ENCODE results near the gene PCBP3. TPM values are rescaled to one million over a fixed set of nuclear protein-coding genes. Genes with fewer than 3 reads are reported as not detected.

The PCBP3 gene
- total and polyA plus RNA-seq, 2 donors (not counting 3 experiments of a cell fraction or from before 2014, with no cell fraction given) = 0.06 to 1.1 TPM

DNA sequence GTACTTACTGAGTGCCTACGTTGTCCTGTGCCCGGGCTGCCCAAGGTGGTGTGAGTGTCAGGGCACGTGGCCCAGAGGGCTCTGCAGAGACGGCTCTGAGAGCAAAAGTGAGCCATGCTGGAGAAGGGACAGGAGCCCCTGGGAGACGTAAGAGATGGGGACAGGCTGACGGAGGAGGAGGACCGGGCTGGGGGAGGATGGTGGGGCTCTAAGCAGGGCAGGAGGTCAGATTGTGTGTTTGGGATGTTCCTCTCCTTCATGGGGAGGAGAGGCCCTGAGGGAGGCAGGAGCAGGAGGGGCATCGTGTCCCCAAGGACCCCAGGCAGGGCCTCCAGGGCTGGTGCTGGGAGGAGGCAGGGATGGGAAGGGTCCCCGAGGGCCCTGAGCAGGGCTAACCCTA, 158.9 kb downstream of the PCBP3 start:
- Histone ChIP-seq H3K4me2 (ENCODE audit: insufficient read depth, low read length) (no peak overlapping the region), H3K4me3 (replicated peaks in 1 of 3; ENCODE audit: insufficient read depth in 1 of 3, low read depth in 1 of 3, low read length in 3 of 3) (no peak overlapping the region), H3K9ac (replicated peaks; ENCODE audit: extremely low read depth, insufficient read depth, low read length) (no peak overlapping the region), H3K4me1 (ENCODE audit: control insufficient read depth, extremely low read depth, insufficient read depth, low read length) (no peaks in the 10 kb centered on the region), H4K20me1 (replicated peaks; ENCODE audit: control insufficient read depth, extremely low read depth, insufficient read depth, low read length) (no peaks in the 10 kb centered on the region), H2AFZ (ENCODE audit: low read depth, low read length) (no peak overlapping the region), H3K9me1 (replicated peaks; ENCODE audit: control insufficient read depth, extremely low read depth, insufficient read depth, low read length) (no peaks in the 10 kb centered on the region), H3K79me2 (ENCODE audit: control insufficient read depth, insufficient read depth, low read length) (no peaks in the 10 kb centered on the region), H3K36me3 (ENCODE audit: control insufficient read depth in 2 of 2, extremely low read depth in 1 of 2, insufficient read depth in 2 of 2, low read length in 2 of 2) (no peaks in the 10 kb centered on the region), H3K27ac (ENCODE audit: insufficient read depth, low read depth, low read length) (no peak overlapping the region), H3K9me3 (replicated peaks; ENCODE audit: control insufficient read depth, insufficient read depth, low read length) (no peaks in the 10 kb centered on the region), H3K27me3 (ENCODE audit: control insufficient read depth in 2 of 2, insufficient read depth in 2 of 2, low read length in 2 of 2) (no peaks in the 10 kb centered on the region)
- ChIA-PET CTCF (interaction anchor here (1.3 kb wide), 1 partner anchor 18 kb away, joined by 3 read pairs; no protein-coding TSS in a partner anchor), POLR2A (no interaction called here)
- DNase-seq (ENCODE audit: low read depth, low spot score) (no peak), FAIRE-seq (no peak)
- intact Hi-C loops (cut with micrococcal nuclease) (no loop called here), dilution Hi-C loops (cut with MboI; ENCODE audit: extremely low pct_ligation_motif_present, low sequenced_read_pairs) (no loop called here)
- no peak for TF ChIP-seq EZH2 (IDR thresholded peaks at IDR 0.05; ENCODE audit: borderline replicate concordance, low read depth, low read length, severe bottlenecking)
- TF ChIP-seq, protein P1, sequence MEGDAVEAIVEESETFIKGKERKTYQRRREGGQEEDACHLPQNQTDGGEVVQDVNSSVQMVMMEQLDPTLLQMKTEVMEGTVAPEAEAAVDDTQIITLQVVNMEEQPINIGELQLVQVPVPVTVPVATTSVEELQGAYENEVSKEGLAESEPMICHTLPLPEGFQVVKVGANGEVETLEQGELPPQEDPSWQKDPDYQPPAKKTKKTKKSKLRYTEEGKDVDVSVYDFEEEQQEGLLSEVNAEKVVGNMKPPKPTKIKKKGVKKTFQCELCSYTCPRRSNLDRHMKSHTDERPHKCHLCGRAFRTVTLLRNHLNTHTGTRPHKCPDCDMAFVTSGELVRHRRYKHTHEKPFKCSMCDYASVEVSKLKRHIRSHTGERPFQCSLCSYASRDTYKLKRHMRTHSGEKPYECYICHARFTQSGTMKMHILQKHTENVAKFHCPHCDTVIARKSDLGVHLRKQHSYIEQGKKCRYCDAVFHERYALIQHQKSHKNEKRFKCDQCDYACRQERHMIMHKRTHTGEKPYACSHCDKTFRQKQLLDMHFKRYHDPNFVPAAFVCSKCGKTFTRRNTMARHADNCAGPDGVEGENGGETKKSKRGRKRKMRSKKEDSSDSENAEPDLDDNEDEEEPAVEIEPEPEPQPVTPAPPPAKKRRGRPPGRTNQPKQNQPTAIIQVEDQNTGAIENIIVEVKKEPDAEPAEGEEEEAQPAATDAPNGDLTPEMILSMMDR (IDR thresholded peaks at IDR 0.05; ENCODE audit: extremely low read depth in 1 of 2, insufficient read depth in 1 of 2, low read depth in 1 of 2, low read length in 2 of 2) = no peak
- BruUV-seq (replicated peaks) = no TSS peak

DNA sequence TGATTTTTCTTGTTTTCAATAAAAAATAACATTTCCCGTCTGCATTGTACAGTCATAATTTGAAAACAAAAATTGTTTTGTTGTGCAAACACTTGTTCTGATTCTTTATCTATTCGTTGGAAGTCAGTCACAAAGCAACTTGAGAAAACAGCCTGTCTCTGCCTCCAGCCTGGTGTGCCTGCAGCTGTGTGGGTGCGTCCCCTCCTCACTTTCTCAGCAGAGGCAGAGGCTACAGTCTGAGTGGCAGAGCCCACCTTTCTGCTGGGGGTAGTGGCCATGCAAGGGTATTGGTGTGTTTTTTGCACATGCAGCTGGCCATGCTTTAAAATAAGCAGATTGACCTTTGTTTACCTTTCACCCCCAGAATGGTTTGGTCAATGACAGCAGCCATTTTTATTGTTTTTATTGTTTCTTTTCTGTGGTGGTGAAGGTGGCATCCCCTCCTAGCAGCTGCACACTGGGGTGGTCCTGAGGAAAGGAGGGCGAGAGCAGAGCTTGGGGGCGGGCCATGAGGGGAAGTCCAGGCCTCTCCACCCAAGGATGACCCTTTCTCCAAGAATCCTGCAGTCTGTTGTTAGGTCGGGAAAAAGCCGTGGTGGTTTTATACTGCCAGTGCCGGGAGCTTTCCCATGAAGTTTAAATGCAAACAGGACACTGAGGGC, 159.6 kb downstream of the PCBP3 start:
- H3K4me1 ChIP-seq (ENCODE audit: control insufficient read depth, extremely low read depth, insufficient read depth, low read length) = no peaks in the 10 kb centered on the region
- TF ChIP-seq MYC (IDR thresholded peaks at IDR 0.05; ENCODE audit: low read depth, low read length) (no peak), POLR2A (IDR thresholded peaks at IDR 0.05; ENCODE audit: low read depth, low read length) (no peak), FOS (IDR thresholded peaks at IDR 0.05; ENCODE audit: borderline replicate concordance, insufficient read depth, low read length) (no peak), POLR2AphosphoS5 (IDR thresholded peaks at IDR 0.05; ENCODE audit: insufficient read depth, low read depth, low read length) (no peak), GATA2 (IDR thresholded peaks at IDR 0.05; ENCODE audit: insufficient read depth, insufficient read length, low read depth, low read length) (no peak), EZH2 (IDR thresholded peaks at IDR 0.05; ENCODE audit: borderline replicate concordance, low read depth, low read length, severe bottlenecking) (no peak), JUN (IDR thresholded peaks at IDR 0.05; ENCODE audit: borderline replicate concordance, insufficient read depth, insufficient read length, low read depth) (no peak)
- TF ChIP-seq, protein P1 (IDR thresholded peaks at IDR 0.05; ENCODE audit: extremely low read depth in 1 of 2, insufficient read depth in 1 of 2, low read depth in 1 of 2, low read length in 2 of 2) = no peak
- TF ChIP-seq, protein P2, sequence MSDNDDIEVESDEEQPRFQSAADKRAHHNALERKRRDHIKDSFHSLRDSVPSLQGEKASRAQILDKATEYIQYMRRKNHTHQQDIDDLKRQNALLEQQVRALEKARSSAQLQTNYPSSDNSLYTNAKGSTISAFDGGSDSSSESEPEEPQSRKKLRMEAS (IDR thresholded peaks at IDR 0.05; ENCODE audit: insufficient read depth, insufficient read length) = no peak
- H2AFZ ChIP-seq (ENCODE audit: low read depth, low read length) = no peak overlapping the region
- H3K9ac ChIP-seq (replicated peaks; ENCODE audit: extremely low read depth, insufficient read depth, low read length) = no peak overlapping the region
- dilution Hi-C loops (cut with MboI; ENCODE audit: extremely low pct_ligation_motif_present, low sequenced_read_pairs) (no loop called here), intact Hi-C loops (cut with micrococcal nuclease) (no loop called here)
- no TSS peak for BruUV-seq (replicated peaks)
- FAIRE-seq (no peak), DNase-seq (ENCODE audit: low read depth, low spot score) (no peak)
- ChIA-PET POLR2A (no interaction called here), CTCF (interaction anchor here (1.3 kb wide), 1 partner anchor 18 kb away, joined by 3 read pairs; no protein-coding TSS in a partner anchor)
- H3K4me3 ChIP-seq (replicated peaks in 1 of 3; ENCODE audit: insufficient read depth in 1 of 3, low read depth in 1 of 3, low read length in 3 of 3) = no peak overlapping the region
- no peaks in the 10 kb centered on the region for H3K79me2 ChIP-seq (ENCODE audit: control insufficient read depth, insufficient read depth, low read length)
- no peaks in the 10 kb centered on the region for H4K20me1 ChIP-seq (replicated peaks; ENCODE audit: control insufficient read depth, extremely low read depth, insufficient read depth, low read length)
- no peak overlapping the region for H3K4me2 ChIP-seq (ENCODE audit: insufficient read depth, low read length)
- no peaks in the 10 kb centered on the region for H3K9me3 ChIP-seq (replicated peaks; ENCODE audit: control insufficient read depth, insufficient read depth, low read length)
- no peak overlapping the region for H3K27ac ChIP-seq (ENCODE audit: insufficient read depth, low read depth, low read length)
- no peaks in the 10 kb centered on the region for H3K9me1 ChIP-seq (replicated peaks; ENCODE audit: control insufficient read depth, extremely low read depth, insufficient read depth, low read length)
- no peaks in the 10 kb centered on the region for H3K27me3 ChIP-seq (ENCODE audit: control insufficient read depth in 2 of 2, insufficient read depth in 2 of 2, low read length in 2 of 2)
- no peaks in the 10 kb centered on the region for H3K36me3 ChIP-seq (ENCODE audit: control insufficient read depth in 2 of 2, extremely low read depth in 1 of 2, insufficient read depth in 2 of 2, low read length in 2 of 2)

Measured in endothelial cell of umbilical vein (primary cell).